RWPE1 (cell line): Measurements from ENCODE around the gene KRT75.
"Not testable (repeated sequence)": the region's sequence is repeated elsewhere in the genome, so short reads cannot be mapped to it uniquely, and the experiment has no call there.

Source experiments
- CTCF ChIA-PET: fragments of 350-600 bp; sonication (Branson Sonifier 250); formaldehyde crosslinking; extraction: SDS; loops from one replicate; lab custom pipeline; 2021; lab: Yijun Ruan, JAX
- POLR2A ChIA-PET: fragments of 400-600 bp; formaldehyde crosslinking; extraction: SDS; loops from one replicate; lab custom pipeline; 2020; ENCODE audit warnings: antibody characterized with exemption; ENCODE audit not compliant: low non-redundant PET; lab: Yijun Ruan, JAX
- DNase-seq: peaks from one replicate; pipeline ENCODE4 v3.0.0; 2012; ENCODE audit warnings: low spot score
- H3K27ac ChIP-seq: fragments of 450-650 bp; 2 replicates; pipeline ENCODE4 v1.5.1; 2017
- CTCF ChIP-seq: fragments of 450-650 bp; conservative IDR thresholded peaks from 2 replicates; pipeline ENCODE4 v1.5.1; 2017; ENCODE audit warnings: low read depth, mild to moderate bottlenecking

KRT75 gene

GRCh38 chr12:52414936-52415335, 19.2 kb downstream of the KRT75 start:
- TF ChIP-seq CTCF: no peak
- POLR2A ChIA-PET: no interaction called here
- no peak for DNase-seq
- no peak overlapping the region for H3K27ac ChIP-seq
- CTCF ChIA-PET: no interaction called here

GRCh38 chr12:52413782-52414345, 20.3 kb downstream of the KRT75 start:
- ChIA-PET POLR2A (no interaction called here), CTCF (interaction anchor here (0.6 kb wide), 1 partner anchor 532 kb away, joined by 3 read pairs; no protein-coding TSS in a partner anchor)
- DNase-seq: no peak
- TF ChIP-seq CTCF: no peak
- H3K27ac ChIP-seq: no peak overlapping the region

- ChIA-PET CTCF (no interaction called here), POLR2A (no interaction called here)
- no peak for DNase-seq
- TF ChIP-seq CTCF: no peak
- H3K27ac ChIP-seq: no peak overlapping the region
Measured at GRCh38 chr12:52413202-52413601, 21.0 kb downstream of the KRT75 start.

- no peak for TF ChIP-seq CTCF
- ChIA-PET POLR2A (no interaction called here), CTCF (interaction anchor here (0.7 kb wide), 3 partner anchors 23 to 84 kb away, joined by 3 to 4 read pairs (median 4); no protein-coding TSS in a partner anchor)
- no peak overlapping the region for H3K27ac ChIP-seq
- no peak for DNase-seq
Measured at GRCh38 chr12:52411815-52412214, 22.4 kb downstream of the KRT75 start.

GRCh38 chr12:52410589-52411248, 23.5 kb downstream of the KRT75 start:
- POLR2A ChIA-PET, DNase-seq, CTCF ChIA-PET, H3K27ac ChIP-seq: not testable (repeated sequence)

GRCh38 chr12:52407918-52408317, 26.3 kb downstream of the KRT75 start:
- no peak for TF ChIP-seq CTCF
- ChIA-PET POLR2A (no interaction called here), CTCF (interaction anchor here (1.0 kb wide), 1 partner anchor 18 kb away, joined by 3 read pairs; no protein-coding TSS in a partner anchor)
- no peak overlapping the region for H3K27ac ChIP-seq
- no peak for DNase-seq

GRCh38 chr12:52405922-52406385, 28.2 kb downstream of the KRT75 start, which contains the start of gene KRT82:
KRT82 (minus strand) TSS chr12:52406335; CDS start chr12:52406277, 58 bp downstream.
- CTCF ChIA-PET: interaction anchor here (0.7 to 0.8 kb wide), 2 partner anchors 10 to 13 kb away, joined by 3 read pairs; no protein-coding TSS in a partner anchor
- POLR2A ChIA-PET: no interaction called here
- no peak within 1 kb of the TSS for H3K27ac ChIP-seq
- no peak for DNase-seq
- TF ChIP-seq CTCF: no peak
